Gastroesophageal sphincter (tissue), 4 donors: ENCODE data around the gene TCOF1. TPM values are rescaled to one million over a fixed set of nuclear protein-coding genes. Genes with fewer than 3 reads are reported as not detected.
A peak's percentile ranks its signal among the peaks of the same experiment; 100 is the strongest.

Experiments
- ATAC-seq: fragments of 150-250 bp; one replicate; pipeline ENCODE4 v1.9.1; 2016; ENCODE audit warnings: mild to moderate bottlenecking, moderate library complexity
- H3K27ac ChIP-seq, 4 donors: fragments of 200-600 bp; sonication (generic) in 3 of 4; 1 replicate in 3 of 4; 2 replicates in 1 of 4; pipeline ENCODE4 v1.5.1; 2016 to 2019
- H3K27me3 ChIP-seq: fragments of 200-600 bp; sonication (generic); one replicate; pipeline ENCODE4 v1.5.1; 2019
- H3K36me3 ChIP-seq, 2 donors: fragments of 200-600 bp; sonication (generic); one replicate each; pipeline ENCODE4 v1.5.1; 2019; ENCODE audit warnings: control low read depth in 1 of 2
- H3K4me1 ChIP-seq, 3 donors: fragments of 200-600 bp; sonication (generic); 1 replicate in 2 of 3; 2 replicates in 1 of 3; pipeline ENCODE4 v1.5.1; 2016 to 2019; ENCODE audit warnings: control low read depth in 2 of 3
- H3K4me3 ChIP-seq, 2 donors: fragments of 200-600 bp; sonication (generic); one replicate each; pipeline ENCODE4 v1.5.1; 2019; ENCODE audit warnings: mild to moderate bottlenecking in 1 of 2, moderate library complexity in 1 of 2
- H3K9me3 ChIP-seq, 3 donors: fragments of 200-600 bp; sonication (generic); one replicate each; pipeline ENCODE4 v1.5.1; 2017 to 2019; ENCODE audit warnings: control low read depth in 2 of 3
- CTCF ChIP-seq, 4 experiments: fragments of 200-600 bp in 2 of 4; fragments of 450-650 bp in 2 of 4; sonication (generic) in 1 of 4; IDR thresholded peaks; one replicate each; pipeline ENCODE4 v1.5.1; 2017 to 2019; ENCODE audit warnings: antibody characterized with exemption in 4 of 4, mild to moderate bottlenecking in 2 of 4, moderate library complexity in 2 of 4
- EP300 ChIP-seq: sonication (generic); formaldehyde crosslinking; IDR thresholded peaks from one replicate; pipeline ENCODE4 v1.6.1; 2017; ENCODE audit warnings: antibody characterized with exemption, mild to moderate bottlenecking
- POLR2A ChIP-seq, 2 donors: fragments of 450-650 bp; IDR thresholded peaks; one replicate each; pipeline ENCODE4 v1.6.1; 2017; ENCODE audit warnings: antibody characterized with exemption in 2 of 2, mild to moderate bottlenecking in 2 of 2, moderate library complexity in 1 of 2
- POLR2AphosphoS5 ChIP-seq: sonication (generic); formaldehyde crosslinking; IDR thresholded peaks from one replicate; pipeline ENCODE4 v1.6.1; 2017; ENCODE audit warnings: antibody characterized with exemption
- WGBS, 2 donors: methylation state at CpG; one replicate each; pipeline ENCODE4 v1.1.5; 2018; ENCODE audit warnings: low coverage in 1 of 2; 5-methylcytosine and 5-hydroxymethylcytosine counted together
- total RNA-seq, 4 donors: library from RNA; depleted of rRNA; stranded (reverse); fragments of >200 nt; gene quantifications; one replicate each; pipeline ENCODE4 v1.1.0, GENCODE V29; 2016

Gene TCOF1
- total RNA-seq, 4 donors from 2014 or later, result 25.4 to 55.7 (median 31.0) TPM

DNA sequence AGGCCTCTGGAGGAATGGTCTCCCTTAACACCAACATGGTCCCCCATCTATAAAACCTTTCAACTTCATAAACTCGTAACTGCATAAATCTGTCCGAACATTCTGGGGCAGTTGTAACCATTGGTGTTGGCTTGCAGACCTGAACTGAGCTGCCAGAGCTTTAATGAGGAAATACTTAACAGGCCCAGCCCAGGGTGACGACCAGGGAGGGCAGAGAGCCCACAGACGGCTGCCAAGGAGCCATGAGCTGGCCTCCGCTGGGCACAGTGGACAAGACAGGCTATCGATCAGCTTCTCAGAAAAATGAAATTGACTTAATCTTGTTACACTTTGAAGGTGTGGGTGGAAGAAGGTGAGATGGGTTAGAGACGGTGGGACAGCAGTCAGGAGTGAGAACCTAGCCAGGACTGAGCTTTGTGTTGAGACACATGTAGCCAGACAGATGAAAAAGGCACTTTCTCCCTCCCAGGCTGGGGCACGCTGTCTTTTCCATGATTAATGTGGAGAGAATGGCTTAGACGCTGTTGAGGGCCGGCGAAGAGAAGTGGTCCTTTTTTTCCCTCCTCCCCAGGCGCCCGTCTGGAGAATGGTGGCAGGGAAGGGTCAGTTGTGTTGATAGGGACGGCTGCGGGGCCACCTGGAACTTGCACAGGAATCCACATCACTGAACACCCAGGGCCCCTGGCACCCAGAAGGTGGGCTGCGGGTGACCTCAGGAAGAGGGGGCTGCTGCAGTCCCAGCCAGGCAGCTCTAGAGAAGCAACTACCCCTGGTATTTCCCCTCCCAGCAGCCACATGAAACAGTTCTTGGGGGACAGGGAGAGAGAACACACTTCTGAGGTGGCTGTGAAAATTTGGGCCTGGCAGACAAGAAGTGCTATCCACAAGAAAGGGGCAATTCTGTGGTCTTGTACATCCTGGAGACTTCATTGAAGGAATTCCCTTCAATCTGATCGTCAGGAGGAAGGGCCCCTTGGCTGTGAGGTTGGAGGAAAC lies 27.3 kb upstream of the TCOF1 start:
- Histone ChIP-seq H3K36me3 (no peaks in the 10 kb centered on the region), H3K4me3 (no peak overlapping the region), H3K4me1 (no peaks in the 10 kb centered on the region), H3K9me3 (no peaks in the 10 kb centered on the region), H3K27ac (no peak overlapping the region), H3K27me3 (no peaks in the 10 kb centered on the region)
- no peak for ATAC-seq
- WGBS, 2 donors, result 60 to 67% methylated on average over 2 to 10 of the region's 17 CpGs
- TF ChIP-seq POLR2AphosphoS5 (no peak), EP300 (no peak), CTCF (IDR thresholded peaks at IDR 0.05) (no peak), POLR2A (IDR thresholded peaks at IDR 0.05) (no peak)

DNA sequence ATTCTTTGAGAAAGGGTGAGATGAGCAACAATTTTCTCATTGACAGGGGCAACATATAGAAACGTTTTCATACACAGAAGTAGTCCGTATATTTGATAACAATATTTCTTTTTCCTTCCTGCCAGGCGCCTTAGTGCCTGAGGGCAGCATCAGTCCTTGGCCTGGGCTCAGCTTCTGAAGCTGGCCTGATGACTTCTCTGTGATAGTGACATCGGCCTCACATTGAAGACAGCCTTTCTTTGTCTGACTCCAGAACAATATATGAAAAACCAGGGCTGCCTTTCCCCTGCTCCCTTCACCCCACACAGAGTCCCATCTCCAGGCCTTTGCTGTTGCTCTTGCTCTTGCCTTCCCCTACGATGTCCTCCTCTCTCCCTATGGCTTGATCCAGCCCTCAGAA lies 24.1 kb upstream of the TCOF1 start:
- Histone ChIP-seq H3K36me3 (no peaks in the 10 kb centered on the region), H3K9me3 (no peaks in the 10 kb centered on the region), H3K27me3 (no peaks in the 10 kb centered on the region), H3K4me1 (no peaks in the 10 kb centered on the region), H3K4me3 (no peak overlapping the region), H3K27ac (no peak overlapping the region)
- ATAC-seq, result no peak
- TF ChIP-seq EP300 (no peak), CTCF (IDR thresholded peaks at IDR 0.05) (no peak), POLR2AphosphoS5 (no peak), POLR2A (IDR thresholded peaks at IDR 0.05) (no peak)
- 73 to 78% methylated on average over 3 to 5 of the region's 5 CpGs for WGBS, 2 donors

GRCh38 chr5:150335778-150336177 lies 21.7 kb upstream of the TCOF1 start:
- H3K36me3 ChIP-seq, result no peaks in the 10 kb centered on the region
- whole genome bisulfite sequencing, 2 donors, result 75 to 80% methylated on average over 2 to 4 of the region's 4 CpGs
- no peaks in the 10 kb centered on the region for H3K27me3 ChIP-seq
- no peak overlapping the region for H3K27ac ChIP-seq
- no peak for TF ChIP-seq POLR2A (IDR thresholded peaks at IDR 0.05)
- no peak for TF ChIP-seq CTCF (IDR thresholded peaks at IDR 0.05)
- no peak for TF ChIP-seq POLR2AphosphoS5
- TF ChIP-seq EP300, result no peak
- H3K4me1 ChIP-seq, result no peaks in the 10 kb centered on the region
- no peaks in the 10 kb centered on the region for H3K9me3 ChIP-seq
- ATAC-seq, result no peak
- no peak overlapping the region for H3K4me3 ChIP-seq

GRCh38 chr5:150338546-150338945 lies 19.0 kb upstream of the TCOF1 start:
- no peak for ATAC-seq
- H3K9me3 ChIP-seq, result no peaks in the 10 kb centered on the region
- 63 to 96% methylated on average over 3 of the region's 11 CpGs for WGBS, 2 donors
- no peaks in the 10 kb centered on the region for H3K27me3 ChIP-seq
- no peak overlapping the region for H3K4me3 ChIP-seq
- peak overlapping the region in 1 of 4 donors; percentile 10 for H3K27ac ChIP-seq
- no peaks in the 10 kb centered on the region for H3K4me1 ChIP-seq
- no peaks in the 10 kb centered on the region for H3K36me3 ChIP-seq
- no peak for TF ChIP-seq POLR2AphosphoS5
- TF ChIP-seq EP300, result no peak
- no peak for TF ChIP-seq CTCF (IDR thresholded peaks at IDR 0.05)
- TF ChIP-seq POLR2A (IDR thresholded peaks at IDR 0.05), result no peak

DNA sequence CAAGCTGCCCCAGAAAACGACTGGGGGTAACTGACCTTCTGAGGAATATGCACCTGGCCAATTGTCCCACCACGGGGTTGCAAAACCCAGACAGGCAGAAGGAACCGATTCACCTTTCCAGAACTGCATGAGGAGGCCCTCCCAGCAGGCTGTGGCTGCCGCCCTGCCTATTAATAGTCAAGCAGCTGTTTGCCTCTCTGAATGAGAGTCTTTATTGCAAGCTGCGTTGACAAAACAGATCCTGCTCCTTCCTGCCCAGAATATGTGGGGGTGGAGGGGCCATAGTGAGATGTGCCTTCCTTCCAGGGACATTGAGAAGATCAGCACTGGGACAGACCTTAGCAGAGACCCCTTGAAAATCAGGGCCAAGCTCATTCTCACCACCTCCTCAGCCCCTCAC lies 18.3 kb upstream of the TCOF1 start:
- no peaks in the 10 kb centered on the region for H3K36me3 ChIP-seq
- 90% methylated on average over 2 of the region's 5 CpGs; no CpG with 5 or more reads in 1 of the 2 donors for WGBS, 2 donors
- no peaks in the 10 kb centered on the region for H3K27me3 ChIP-seq
- ATAC-seq, result no peak
- no peaks in the 10 kb centered on the region for H3K4me1 ChIP-seq
- TF ChIP-seq POLR2AphosphoS5 (no peak), CTCF (IDR thresholded peaks at IDR 0.05) (no peak), POLR2A (IDR thresholded peaks at IDR 0.05) (no peak), EP300 (no peak)
- H3K27ac ChIP-seq, result peak overlapping the region in 1 of 4 donors; percentile 10
- no peaks in the 10 kb centered on the region for H3K9me3 ChIP-seq
- no peak overlapping the region for H3K4me3 ChIP-seq
